HAP-1 (cell line): ENCODE data around the gene POC1B.

Experiments used
- DNase-seq, 2 experiments: peaks; one replicate each; pipeline ENCODE4 v3.0.0-alpha.2; 2016 to 2020; ENCODE audit warnings: low spot score in 2 of 2
- H3K27me3 ChIP-seq: fragments of 250-450 bp; sonication (Bioruptor Pico); 2 replicates; pipeline ENCODE4 v1.5.1; 2020; ENCODE audit warnings: low read depth, mild to moderate bottlenecking, moderate library complexity
- H3K36me3 ChIP-seq: fragments of 250-450 bp; sonication (Bioruptor Pico); replicated peaks from 2 replicates; pipeline ENCODE4 v1.5.1; 2020; ENCODE audit warnings: mild to moderate bottlenecking
- H3K4me1 ChIP-seq: fragments of 250-450 bp; sonication (Bioruptor Pico); 2 replicates; pipeline ENCODE4 v1.5.1; 2020; ENCODE audit warnings: mild to moderate bottlenecking
- H3K4me3 ChIP-seq: fragments of 250-450 bp; sonication (Bioruptor Pico); 2 replicates; pipeline ENCODE4 v1.5.1; 2020; ENCODE audit warnings: mild to moderate bottlenecking, moderate library complexity
- H3K9me3 ChIP-seq: fragments of 250-450 bp; sonication (Bioruptor Pico); 2 replicates; pipeline ENCODE4 v1.5.1; 2020; ENCODE audit warnings: mild to moderate bottlenecking, moderate library complexity
- in situ Hi-C: fragments of 300-500 bp; cut with MboI; formaldehyde crosslinking; loops from 3 replicates; pipeline ENCODE4 v1.14.3; 2020; ENCODE audit warnings: low sequenced_read_pairs, inconsistent platforms, mixed read lengths

Gene POC1B

DNA sequence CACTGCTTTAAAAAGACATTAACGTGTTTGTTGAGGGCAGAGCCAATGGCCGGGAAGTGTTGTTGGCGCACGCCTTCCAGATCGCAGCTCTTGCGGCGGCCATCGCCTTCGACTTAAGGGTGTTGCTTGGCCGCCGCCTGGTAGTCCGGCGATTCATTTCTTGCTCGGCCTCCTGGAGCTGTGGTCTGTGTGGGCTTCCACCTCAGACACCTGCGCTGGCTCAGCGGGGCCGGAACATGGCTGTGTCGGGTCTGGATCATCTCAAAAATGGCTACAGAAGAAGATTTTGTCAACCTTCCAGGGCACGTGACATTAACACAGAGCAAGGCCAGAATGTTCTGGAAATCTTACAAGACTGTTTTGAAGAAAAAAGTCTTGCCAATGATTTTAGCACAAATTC is 26.0 kb downstream of the POC1B start:
- no peak for DNase-seq
- in situ Hi-C loops, result no loop called here
- Histone ChIP-seq H3K27me3 (no peaks in the 10 kb centered on the region), H3K9me3 (no peaks in the 10 kb centered on the region), H3K4me1 (no peaks in the 10 kb centered on the region), H3K4me3 (no peak overlapping the region), H3K36me3 (no peaks in the 10 kb centered on the region)

DNA sequence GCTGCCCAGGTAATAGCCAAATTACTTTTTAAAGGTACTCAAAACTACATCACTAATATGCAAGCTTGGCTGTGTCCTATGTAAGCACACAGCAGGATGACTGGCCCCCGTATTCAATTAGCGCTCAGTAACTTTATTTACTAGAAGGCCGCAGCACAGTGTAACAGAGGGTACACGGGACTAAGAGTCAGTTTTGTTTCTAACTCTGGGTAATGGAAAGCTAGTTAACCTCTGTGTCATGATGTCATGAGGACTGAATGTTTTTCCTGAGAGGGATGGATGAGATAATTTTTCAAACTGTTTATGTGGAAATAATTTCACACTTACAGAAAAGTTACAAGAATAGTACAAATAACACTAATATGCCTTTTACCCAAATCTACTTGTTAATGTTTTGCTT is 28.4 kb downstream of the POC1B start:
- Histone ChIP-seq H3K4me1 (no peaks in the 10 kb centered on the region), H3K9me3 (no peaks in the 10 kb centered on the region), H3K36me3 (no peaks in the 10 kb centered on the region), H3K27me3 (no peaks in the 10 kb centered on the region), H3K4me3 (no peak overlapping the region)
- in situ Hi-C loops, result no loop called here
- DNase-seq, result no peak

DNA sequence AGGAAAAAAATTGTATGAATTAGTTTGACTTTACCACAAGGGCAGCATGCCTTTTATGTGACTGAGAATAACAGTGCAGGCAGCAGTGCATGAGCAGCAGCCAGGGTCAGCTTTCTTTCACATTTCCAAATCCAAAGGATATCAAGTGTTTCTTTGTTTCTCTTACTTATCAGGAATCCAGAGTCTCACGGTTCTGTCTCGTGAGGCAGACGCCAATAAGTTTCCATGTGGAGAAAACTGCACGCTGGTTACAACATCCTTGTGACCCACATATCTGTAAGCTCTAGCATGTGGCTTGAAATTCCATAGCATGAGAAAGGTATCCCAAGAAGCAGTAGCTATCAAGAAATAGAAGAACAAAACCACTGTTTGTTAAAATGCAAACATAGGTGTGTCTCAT is 28.8 kb downstream of the POC1B start:
- in situ Hi-C loops, result no loop called here
- no peak for DNase-seq
- no peaks in the 10 kb centered on the region for H3K4me1 ChIP-seq

DNA sequence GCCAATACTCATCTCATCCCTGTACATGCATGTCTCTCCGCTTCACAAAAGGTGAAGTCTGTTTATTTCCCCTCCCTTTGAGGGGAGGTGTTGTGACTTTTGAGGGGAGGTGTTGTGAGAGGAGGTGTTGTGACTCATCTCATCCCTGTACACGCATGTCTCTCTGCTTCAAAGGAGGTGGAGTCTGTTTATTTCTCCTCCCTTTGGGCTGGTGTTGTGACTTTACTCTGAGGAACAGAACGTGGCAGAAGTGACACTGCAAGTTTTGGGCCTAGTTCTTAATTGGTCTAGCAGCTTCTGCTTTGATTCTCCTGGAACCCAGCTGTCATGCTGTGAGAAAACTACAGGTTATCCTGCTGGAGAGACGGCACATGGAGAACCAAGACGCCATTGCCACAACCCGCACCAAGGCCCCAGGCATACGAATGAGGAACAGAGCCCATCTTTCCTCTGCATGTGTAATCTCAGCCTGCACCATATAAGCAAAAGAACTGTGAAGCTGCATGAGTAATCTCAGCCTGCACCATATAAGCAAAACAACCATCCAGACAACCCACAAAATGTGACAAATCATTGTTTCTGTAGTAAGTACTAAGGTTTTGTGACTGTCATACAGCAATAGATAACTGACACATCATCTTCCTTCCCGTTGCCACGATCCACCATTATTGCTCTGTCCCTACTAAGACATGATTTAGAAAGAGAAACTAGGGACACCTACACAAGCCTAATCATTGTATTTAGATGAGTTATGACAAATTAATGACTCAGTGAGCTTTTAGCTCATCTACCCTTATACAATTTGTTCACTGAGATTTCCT is 31.2 kb downstream of the POC1B start:
- in situ Hi-C loops, result no loop called here
- Histone ChIP-seq H3K4me1 (no peaks in the 10 kb centered on the region), H3K27me3 (no peaks in the 10 kb centered on the region), H3K9me3 (no peaks in the 10 kb centered on the region), H3K36me3 (no peaks in the 10 kb centered on the region), H3K4me3 (no peak overlapping the region)
- DNase-seq, result no peak

More for the DNA sequence above, 28.8 kb downstream of the POC1B start:
- Histone ChIP-seq H3K36me3 (no peaks in the 10 kb centered on the region), H3K9me3 (no peaks in the 10 kb centered on the region), H3K4me3 (no peak overlapping the region), H3K27me3 (no peaks in the 10 kb centered on the region)

DNA sequence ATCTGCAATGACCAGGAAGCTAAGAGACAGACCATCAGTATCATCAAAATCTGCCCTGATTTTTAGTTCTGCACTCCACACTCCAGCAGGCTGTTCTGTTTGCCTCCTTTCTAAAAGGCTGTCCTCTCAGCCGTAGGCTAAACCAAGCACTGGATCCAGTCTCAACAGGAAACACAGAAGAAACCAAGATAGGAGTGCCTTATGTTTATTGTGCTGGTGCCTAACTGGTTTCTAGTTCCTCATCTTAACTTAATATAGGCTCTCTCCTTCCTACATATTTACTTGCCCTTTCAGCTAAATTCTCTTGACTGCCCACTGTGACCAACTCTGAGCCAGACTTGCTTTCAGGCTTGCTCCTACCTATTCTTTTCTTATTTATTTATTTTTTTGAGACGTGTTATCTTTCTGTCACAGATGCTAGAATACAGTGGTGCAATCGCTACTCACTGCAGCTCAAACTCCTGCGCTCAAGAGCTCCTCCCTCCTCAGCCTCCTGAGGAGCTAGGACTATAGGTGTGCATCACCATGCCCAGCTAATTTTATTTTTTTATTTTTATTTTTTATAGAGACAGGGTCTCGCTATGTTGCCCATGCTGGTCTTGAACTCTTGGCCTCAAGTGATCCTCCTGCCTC is 32.1 kb downstream of the POC1B start:
- in situ Hi-C loops, result no loop called here
- no peaks in the 10 kb centered on the region for H3K4me1 ChIP-seq
- no peaks in the 10 kb centered on the region for H3K27me3 ChIP-seq
- H3K9me3 ChIP-seq, result no peaks in the 10 kb centered on the region
- H3K36me3 ChIP-seq, result no peaks in the 10 kb centered on the region
- no peak for DNase-seq
- H3K4me3 ChIP-seq, result no peak overlapping the region

GRCh38 chr12:89492883-89493282 is 33.0 kb downstream of the POC1B start:
- Histone ChIP-seq H3K36me3 (no peaks in the 10 kb centered on the region), H3K4me3 (no peak overlapping the region), H3K4me1 (no peaks in the 10 kb centered on the region), H3K27me3 (no peaks in the 10 kb centered on the region), H3K9me3 (no peaks in the 10 kb centered on the region)
- no peak for DNase-seq
- in situ Hi-C loops, result no loop called here

DNA sequence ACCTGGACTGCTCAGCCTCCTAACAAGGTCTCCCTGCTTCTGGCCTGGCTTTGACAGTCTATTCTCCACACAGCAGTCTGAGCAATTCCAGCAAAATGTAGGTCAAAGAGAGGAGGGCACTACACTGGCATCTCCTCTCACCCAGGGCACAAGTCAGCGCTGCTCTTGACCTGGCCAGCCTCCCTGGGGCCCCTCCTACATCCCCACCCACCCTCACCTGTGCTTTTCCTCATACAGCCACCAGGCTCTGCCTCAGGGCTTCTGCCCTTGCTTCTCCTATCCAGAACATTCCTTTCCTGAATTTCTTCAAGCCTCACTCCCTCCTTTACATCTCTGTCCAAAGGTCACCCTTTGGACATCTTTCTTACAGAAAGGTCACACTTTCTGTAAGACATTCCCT is 34.9 kb downstream of the POC1B start:
- no peaks in the 10 kb centered on the region for H3K36me3 ChIP-seq
- no peak for DNase-seq

DNA sequence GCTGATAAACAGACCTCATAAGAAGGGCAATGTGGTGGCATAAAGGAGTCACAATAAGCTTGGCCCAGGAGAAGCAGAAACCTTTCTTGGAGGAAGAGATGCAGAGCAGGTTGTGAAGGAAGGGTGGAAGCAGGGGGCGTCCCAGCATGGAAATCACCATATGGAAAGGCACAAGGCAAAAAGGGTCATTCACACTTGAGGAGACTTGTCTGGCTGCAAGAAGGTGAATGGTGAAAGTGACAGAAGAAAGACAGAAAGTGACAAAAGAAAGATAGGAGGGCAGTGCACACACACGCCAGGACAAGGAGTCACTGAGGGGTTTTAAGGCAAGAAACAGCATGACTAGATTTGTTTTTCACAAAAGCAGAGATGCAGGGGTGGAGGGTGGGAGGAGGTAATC is 39.6 kb downstream of the POC1B start:
- Histone ChIP-seq H3K4me3 (no peak overlapping the region), H3K9me3 (no peaks in the 10 kb centered on the region), H3K4me1 (no peaks in the 10 kb centered on the region), H3K27me3 (no peaks in the 10 kb centered on the region), H3K36me3 (no peaks in the 10 kb centered on the region)
- DNase-seq, result no peak
- in situ Hi-C loops, result no loop called here

More for the DNA sequence above, 34.9 kb downstream of the POC1B start:
- no peaks in the 10 kb centered on the region for H3K9me3 ChIP-seq
- in situ Hi-C loops, result no loop called here
- H3K4me1 ChIP-seq, result no peaks in the 10 kb centered on the region
- no peak overlapping the region for H3K4me3 ChIP-seq
- H3K27me3 ChIP-seq, result no peaks in the 10 kb centered on the region

DNA sequence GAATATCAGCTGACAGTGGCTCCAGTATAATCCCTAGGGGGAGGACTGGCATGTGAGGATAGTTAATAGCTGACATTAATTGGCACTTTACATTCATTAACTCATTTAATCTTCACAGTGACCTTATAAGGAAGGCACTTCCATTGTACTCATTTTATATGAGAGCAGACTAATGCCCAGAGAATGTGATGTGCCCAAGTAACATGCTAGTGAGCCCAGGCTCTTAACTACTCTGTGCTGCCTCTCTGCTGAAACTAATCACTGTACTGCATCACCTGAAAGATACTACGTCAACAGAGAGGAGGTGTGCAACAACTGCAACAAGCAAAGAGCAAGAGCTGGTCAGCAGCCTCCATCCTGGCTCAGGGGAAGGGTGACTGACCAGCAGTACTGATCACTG is 41.4 kb downstream of the POC1B start:
- Histone ChIP-seq H3K9me3 (no peaks in the 10 kb centered on the region), H3K4me1 (no peaks in the 10 kb centered on the region), H3K27me3 (no peaks in the 10 kb centered on the region), H3K4me3 (no peak overlapping the region), H3K36me3 (no peaks in the 10 kb centered on the region)
- no peak for DNase-seq
- in situ Hi-C loops, result no loop called here

- Histone ChIP-seq H3K4me1 (no peaks in the 10 kb centered on the region), H3K9me3 (no peaks in the 10 kb centered on the region), H3K4me3 (no peak overlapping the region), H3K36me3 (no peaks in the 10 kb centered on the region), H3K27me3 (no peaks in the 10 kb centered on the region)
- in situ Hi-C loops, result no loop called here
- no peak for DNase-seq
Measured at GRCh38 chr12:89481213-89481914, 44.5 kb downstream of the POC1B start.

DNA sequence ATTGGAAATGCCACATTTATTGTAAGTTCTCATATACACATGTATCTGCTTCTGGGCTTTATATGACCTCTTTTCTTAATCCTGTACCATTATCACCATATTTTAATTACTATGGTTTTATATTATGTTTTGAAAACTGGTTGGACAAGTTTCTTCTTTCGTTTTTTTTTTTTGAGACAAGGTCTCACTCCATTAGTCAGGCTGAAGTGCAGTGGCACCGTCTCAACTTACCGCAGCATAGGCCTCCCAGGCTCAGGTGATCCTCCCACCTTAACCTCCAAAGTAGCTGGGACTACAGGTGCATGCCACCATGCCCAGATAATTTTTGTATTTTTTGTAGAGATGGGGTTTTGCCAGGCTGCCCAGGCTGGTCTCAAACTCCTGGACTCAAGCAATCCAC is 45.9 kb downstream of the POC1B start:
- H3K4me3 ChIP-seq, result no peak overlapping the region
- no peaks in the 10 kb centered on the region for H3K36me3 ChIP-seq
- in situ Hi-C loops, result no loop called here
- DNase-seq, result no peak
- H3K9me3 ChIP-seq, result no peaks in the 10 kb centered on the region
- H3K4me1 ChIP-seq, result no peaks in the 10 kb centered on the region
- no peaks in the 10 kb centered on the region for H3K27me3 ChIP-seq

DNA sequence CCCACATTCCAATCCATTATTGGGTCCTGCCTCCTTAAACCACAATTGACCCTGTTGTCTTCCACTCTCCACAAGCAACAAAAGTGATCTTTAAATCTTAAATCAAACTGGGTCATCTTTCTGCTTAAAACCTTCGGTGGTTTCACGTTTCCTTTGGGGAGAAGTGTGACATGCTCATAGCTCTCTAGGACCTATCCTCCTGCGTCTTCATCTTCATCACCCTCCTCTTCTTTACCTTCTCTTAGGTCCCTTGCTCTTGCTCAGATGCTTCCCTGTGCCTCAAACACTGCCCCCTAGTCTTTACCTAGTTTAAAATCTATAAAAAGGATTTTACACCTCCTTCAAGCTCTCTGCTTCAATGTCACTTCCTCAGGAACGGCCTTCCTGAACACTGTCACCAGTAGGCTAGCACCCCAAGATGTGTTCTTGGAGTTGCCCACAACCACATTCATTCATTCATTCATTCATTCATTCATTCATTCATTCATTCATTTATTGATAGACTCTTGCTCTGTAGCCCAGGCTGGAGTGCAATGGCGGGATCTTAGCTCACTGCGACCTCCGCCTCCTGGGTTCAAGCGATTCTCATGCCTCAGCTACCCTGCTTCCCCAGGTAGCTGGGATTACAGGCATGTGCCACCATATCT is 48.1 kb downstream of the POC1B start:
- in situ Hi-C loops, result no loop called here
- no peak overlapping the region for H3K4me3 ChIP-seq
- H3K4me1 ChIP-seq, result no peaks in the 10 kb centered on the region
- H3K9me3 ChIP-seq, result no peaks in the 10 kb centered on the region
- H3K27me3 ChIP-seq, result no peaks in the 10 kb centered on the region
- DNase-seq, result no peak
- H3K36me3 ChIP-seq, result no peaks in the 10 kb centered on the region

GRCh38 chr12:89476904-89477595 is 48.8 kb downstream of the POC1B start:
- DNase-seq, result no peak
- Histone ChIP-seq H3K36me3 (no peaks in the 10 kb centered on the region), H3K9me3 (no peaks in the 10 kb centered on the region), H3K27me3 (no peaks in the 10 kb centered on the region), H3K4me3 (no peak overlapping the region), H3K4me1 (no peaks in the 10 kb centered on the region)
- in situ Hi-C loops, result no loop called here
